Activated T-cell treated with anti-CD3 and anti-CD28 coated beads, Interleukin-2, amount 50 U/mL, for 48 hours (primary cell): ENCODE results near the gene PRSS57.
"Not testable (repeated sequence)": the region's sequence is repeated elsewhere in the genome, so short reads cannot be mapped to it uniquely, and the experiment has no call there.

ENCODE experiments used
- DNase-seq, 2 experiments: peaks; one replicate each; pipeline ENCODE4 v3.0.0-alpha.2; 2020

The PRSS57 gene

DNA sequence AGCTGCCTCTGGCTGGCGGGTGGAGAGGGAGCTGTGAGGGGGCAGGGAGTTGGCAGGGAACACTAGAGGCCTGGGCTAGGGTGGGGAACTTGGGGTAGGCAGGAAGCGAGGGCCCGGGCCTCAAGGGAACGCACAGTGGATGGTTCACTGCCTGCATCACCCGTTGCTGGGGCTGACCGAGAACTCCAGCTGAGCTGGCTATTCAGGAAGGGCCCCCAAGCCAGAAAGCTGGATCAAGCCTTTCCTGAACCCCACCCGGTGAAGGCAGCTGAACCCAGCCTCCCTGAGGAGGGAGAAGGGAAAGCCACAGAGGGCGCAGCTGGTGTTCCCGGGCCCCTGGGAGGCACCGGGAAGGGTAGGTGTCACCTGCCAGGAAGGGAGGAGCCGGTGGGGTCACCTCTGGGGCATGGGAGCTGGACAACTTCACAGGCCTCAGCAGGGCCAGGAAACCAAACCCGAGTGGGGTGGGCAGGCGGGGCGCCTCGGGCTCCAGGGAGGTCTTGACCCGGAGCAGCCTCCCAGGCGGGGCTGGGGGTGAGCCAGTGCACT, 27.4 kb upstream of the PRSS57 start:
- DNase-seq, result no peak

DNA sequence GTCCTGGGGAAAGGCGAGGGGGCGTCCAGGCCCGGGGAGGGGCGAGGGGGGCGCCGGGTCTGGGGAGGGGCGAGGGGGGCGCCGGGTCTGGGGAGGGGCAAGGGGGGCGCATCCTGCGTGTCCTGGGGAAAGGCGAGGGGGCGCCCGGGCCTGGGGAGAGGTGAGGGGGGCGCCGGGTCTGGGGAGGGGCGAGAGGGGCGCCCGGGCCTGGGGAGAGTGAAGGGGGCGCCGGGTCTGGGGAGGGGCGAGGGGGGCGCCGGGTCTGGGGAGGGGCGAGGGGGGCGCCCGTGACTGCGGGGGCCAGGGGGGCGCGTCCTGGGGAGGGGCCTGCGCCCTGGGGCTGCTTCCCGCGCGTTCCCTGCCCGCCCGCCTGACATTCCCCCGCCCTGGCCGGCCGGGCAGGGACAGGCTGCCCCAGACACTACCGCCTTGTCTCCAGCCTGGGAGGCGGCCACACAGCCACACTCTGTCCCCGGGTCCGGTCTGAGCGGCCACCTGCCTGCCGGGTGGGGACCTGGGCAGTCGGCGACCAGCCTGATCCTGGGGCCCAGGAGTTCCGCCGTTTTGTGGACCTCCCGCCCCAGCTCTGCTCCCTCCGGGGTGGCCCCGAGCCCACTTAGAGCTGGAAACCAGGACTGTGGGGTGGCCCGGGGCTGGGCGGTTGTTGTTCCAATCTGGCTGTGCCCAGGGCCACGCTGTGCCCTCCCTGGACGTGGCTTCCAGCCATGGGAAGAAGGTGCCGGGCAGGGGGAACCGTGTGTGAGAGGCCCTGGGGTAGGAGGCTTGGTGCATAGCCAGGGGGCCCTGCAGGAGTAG, 25.3 kb upstream of the PRSS57 start:
- DNase-seq, result no peak

DNA sequence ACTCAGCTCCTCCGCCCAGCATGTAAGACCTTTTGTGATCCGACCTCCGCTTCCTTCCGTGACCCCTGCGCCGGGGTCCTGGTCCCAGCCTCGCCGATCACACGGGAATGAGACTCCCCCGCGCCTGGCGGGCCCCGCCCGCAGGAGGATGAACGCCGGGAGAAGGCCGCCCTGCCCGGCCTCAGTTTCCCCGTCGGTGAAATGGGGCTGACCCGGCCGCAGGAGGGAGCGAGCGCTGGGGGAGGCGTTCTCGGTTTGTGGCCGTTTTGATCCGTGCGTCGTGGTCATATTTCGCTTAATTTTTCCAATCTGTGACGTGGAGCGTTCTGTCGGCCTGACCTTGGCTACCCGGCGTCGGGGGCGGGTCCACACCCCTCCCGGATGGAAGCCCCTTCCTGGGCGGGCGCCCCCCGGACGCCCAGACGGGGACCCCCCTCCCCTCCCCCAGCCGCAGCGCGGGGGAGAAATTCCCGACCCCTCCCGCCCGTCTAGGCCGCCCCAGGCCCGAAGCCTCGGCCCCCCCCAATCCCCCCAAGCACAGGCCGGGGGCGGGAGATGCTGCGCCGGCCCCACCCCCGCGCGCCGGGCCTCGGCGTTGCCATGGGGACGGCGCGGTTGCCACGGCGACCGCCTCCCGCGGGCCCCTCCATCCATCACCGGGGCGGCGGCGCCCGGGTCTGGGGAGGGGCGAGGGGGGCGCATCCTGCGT, 24.5 kb upstream of the PRSS57 start:
- DNase-seq, result no peak

- no peak for DNase-seq
Observed at GRCh38 chr19:718991-719512, 23.8 kb upstream of the PRSS57 start.

DNA sequence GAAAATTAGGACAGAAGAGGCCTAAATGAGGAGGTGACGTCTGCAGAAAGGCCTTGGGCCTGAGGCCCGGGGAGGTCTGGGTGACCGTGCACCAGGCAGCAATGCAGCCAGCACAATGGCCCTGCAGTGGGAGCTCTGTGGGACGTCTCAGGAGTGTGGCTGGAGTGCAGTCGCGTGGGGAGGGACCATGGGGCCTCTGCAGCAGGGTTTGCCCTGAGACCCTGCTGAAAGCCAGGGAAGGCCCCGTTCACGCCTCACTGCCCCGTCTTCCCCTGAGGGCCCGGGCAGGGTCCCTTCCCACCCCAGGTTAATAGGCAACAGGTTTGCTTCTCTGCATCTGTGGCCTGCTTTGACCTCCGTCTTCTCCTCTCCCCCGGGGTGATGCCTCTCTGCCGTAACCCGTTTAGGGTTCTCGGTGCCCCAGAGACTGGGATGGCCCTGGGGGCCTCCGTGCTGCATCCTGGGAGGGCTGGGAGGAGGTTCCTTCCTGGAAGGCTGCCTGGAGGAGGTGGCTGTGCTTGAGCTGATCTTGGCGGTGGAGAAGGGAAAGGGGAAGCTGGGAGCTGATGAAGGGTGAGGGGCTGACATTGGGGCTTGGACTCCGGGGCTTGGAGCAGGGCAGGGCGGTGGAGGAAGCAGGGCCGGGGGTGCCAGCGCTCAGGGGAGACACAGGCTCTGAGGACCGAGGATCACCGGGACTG, 23.1 kb upstream of the PRSS57 start:
- DNase-seq, result no peak

DNA sequence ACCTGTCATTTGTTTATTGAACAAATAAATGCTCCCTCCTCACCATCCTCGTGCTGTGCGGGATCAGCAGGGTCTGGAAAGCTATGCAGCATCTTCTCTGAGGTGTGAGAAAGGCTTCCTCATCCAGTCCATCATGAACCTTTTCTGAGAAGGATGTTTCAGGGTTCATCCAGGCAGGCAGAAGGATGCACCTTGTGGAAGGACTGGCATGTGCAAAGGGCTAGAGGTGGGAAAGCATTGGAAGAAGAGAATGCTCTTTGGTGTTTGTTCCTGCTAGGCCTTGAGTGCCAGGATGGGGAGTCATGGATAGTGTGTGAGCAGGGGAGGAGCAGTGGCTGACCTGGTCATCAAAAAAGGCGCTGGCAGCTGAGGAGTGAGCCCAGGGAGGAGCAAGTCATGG, 20.1 kb upstream of the PRSS57 start:
- no peak for DNase-seq

- DNase-seq, result no peak
Observed at GRCh38 chr19:711254-711653, 16.0 kb upstream of the PRSS57 start.

DNA sequence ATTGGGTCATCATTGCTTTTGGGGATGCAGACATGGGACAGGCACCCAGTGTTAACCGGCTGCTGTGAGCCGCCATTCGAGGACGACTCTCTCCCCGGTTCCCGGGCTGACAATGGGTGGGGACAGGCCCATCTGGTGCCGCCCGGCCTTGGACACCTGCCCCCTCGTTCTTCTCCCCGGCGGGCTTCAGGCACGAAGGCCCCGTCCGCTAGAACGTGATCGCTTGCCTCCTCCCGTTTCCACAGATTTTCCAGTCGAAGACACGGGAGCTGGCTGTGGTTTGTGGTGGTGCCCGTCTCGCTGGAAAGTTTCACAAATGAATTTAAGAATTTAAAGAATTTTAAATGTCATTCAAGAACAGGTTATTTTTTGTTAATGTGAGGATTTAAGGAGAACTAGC, 15.5 kb upstream of the PRSS57 start:
- DNase-seq, result no peak

DNA sequence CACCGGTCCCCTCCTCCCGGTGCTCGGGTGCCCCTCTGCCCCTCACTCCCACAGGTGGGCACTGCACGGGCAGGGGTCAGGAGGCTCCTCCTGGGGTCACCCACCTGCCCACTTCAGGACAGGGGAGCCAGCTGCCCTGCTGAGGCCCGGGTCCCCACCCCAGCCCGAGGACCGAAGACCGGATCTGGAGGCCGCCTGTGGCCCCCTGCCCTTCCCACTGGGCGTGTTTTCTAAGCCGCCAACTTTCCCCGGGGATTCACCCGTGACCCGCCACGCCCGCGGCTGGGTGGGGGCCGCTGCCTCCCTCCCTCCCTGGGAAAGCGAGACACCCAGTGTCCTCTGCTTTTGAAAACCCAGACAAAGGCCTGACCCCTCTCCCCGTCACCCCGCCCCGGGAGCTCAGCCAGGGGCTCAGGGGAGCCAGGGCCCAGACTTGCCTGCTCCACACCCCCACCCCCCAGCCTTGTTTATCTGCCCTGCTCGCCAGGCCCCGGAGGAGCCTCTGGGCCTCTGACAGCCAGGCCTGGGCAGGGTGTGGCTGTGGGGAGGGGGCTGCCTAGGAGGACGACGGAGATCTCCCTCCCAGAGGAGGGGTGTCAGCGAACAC, 14.8 kb upstream of the PRSS57 start:
- no peak for DNase-seq

DNA sequence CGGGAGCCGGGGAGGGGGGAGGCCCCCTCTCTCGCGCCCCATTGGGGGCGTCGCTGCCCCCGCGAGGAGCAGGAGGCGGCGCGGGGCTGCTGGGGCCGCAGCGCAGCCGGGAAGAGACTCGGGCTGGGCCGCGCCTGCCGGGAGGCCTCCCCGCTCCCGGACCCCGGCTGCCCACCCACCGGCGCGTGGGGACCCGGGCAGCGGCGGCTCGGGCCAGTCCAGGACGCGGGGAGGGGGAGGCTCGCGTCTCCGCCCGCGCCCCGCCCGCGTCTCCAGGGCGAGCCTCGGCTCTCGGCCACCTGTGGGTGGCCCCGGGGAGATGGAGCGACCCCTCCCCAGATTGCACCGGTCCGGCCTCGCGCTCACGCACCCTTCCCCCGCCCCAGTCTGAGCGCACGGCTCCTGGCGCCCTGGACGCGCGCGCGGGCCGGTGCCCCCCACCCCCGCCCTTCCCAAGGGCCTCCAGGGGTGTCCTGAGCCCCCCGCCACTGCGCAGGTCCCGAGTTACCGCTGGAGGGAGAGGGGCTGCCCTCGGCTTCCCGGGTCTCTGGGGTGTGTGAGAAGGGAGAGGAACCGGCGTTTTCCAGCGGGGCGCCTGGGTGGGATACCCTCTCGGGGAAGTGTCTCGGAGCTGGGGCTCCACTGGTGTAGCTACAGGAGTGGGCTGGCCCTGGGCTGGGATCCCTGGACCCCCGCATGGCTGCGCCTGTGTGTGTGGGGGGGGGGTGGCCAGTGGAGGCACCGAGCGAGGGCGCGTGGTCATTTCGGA, 14.1 kb upstream of the PRSS57 start:
- no peak for DNase-seq

DNA sequence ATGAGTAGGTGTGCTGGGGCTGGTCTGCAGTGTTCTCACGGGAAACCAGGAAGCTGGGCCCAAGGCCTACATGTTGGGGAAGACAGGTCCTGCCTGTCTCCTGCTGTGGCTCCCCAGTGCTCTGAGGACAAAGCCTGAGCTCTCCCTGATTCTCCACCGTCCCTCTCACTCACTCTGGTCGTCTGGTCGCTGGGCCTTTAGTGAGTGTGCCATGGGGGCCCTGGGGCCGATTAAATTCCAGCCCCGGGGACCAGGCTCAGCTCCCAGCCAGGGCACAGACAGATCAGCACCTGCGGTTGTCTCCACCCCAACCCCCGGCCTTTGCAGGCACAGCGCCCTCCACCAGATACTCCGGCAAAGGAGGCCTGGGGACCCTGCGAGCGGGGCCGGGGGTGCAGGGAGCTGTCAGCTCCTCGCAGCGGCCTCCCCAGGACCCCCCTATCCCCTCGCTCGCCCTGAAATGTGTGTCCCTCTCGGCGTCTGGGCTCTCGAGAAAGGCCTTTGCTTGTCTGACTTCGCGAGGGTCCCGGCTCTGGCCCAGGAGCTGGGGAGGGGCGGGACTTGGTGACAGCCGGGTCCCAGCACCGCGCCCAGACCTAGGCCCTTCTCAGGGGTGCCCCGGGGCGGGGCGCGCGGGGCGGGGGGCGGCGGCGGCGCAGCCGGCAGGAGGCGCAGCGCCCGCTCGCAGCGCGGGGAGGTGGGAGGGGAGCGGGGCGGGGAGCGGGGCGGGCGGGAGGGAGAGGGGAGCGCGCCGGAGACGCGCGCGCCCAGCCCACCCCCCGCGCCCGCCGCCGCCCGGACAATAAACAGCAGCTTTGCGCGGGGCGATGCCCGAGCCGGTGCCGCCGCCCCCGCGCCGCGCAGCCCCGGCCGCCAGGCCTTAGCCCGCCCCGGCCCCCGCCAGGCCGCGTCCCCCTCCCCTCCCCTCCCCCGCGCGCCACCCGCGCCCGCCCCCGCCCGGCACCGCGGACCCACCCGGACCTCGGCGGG, 13.2 kb upstream of the PRSS57 start, which contains the start of gene PALM:
PALM (plus strand) TSS at position 782 of the 990 bp plus-strand sequence. CDS start 212 bp downstream, outside the sequence.
- DNase-seq, result no peak

DNA sequence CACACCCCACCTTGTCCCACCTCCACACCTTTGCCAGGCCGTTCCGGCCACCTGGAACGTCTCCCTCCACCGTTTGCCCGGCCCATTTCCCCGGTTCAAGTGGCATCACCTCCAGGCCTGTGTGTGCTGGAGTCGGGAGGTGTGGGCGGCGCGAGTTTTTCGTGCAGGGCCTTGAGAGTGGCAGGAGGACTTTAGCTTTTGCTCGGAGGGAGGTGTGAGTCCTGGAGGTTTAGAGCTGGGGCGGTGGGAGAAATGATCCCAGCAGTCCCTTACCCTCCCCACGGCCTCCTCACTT, 9.1 kb upstream of the PRSS57 start:
- DNase-seq, result no peak

GRCh38 chr19:703651-704446, 8.6 kb upstream of the PRSS57 start:
- peak; percentile 81 to 82 for DNase-seq

- no peak for DNase-seq
Observed at GRCh38 chr19:703329-703650, 8.0 kb upstream of the PRSS57 start.

DNA sequence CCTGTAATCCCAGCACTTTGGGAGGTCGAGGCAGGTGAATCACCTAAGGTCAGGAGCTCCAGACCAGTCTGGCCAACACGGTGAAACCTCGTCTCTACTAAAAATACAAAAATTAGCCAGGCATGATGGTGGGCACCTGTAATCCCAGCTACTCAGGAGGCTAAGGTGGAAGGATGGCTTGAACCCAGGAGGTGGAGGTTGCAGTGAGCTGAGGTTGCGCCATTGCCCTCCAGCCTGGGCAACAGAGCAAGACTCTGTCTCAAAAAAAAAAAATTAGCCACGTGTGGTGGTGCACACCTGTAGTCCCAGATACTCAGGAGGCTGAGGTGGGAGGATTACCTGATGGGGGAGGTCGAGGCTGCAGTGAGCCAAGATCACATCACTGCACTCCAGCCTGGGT, 7.6 kb upstream of the PRSS57 start:
- DNase-seq, result not testable (repeated sequence)

GRCh38 chr19:699885-700284, 4.6 kb upstream of the PRSS57 start:
- DNase-seq, result not testable (repeated sequence)

DNA sequence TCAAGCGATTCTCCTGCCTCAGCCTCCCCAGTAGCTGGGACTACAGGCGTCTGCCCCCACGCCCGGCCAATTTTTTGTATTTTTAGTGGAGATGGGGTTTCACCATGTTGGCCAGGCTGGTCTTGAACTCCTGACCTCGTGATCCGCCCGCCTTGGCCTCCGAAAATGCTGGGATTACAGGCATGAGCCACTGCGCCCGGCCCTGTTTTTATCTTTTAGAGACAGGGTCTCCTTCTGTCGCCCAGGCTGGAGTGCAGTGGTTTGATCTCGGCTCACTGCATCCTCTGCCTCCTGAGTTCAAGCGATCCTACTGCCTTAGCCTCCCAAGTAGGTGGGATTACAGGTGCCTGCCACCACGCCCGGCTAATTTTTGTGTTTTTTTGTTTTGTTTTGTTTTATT, 3.3 kb upstream of the PRSS57 start:
- DNase-seq, result not testable (repeated sequence)

- DNase-seq, result no peak
Observed at GRCh38 chr19:694481-695351, 536 bp downstream of the PRSS57 start.

- no peak for DNase-seq
Observed at GRCh38 chr19:690203-690602, 5.0 kb downstream of the PRSS57 start.
